Progenitor cell of endocrine pancreas (in vitro differentiated cells): ENCODE measurements around the gene CRP. TPM values are rescaled to one million over a fixed set of nuclear protein-coding genes. Genes with fewer than 3 reads are reported as not detected.

Experiments
- DNase-seq: peaks from one replicate; pipeline ENCODE4 v3.0.0; 2021; ENCODE audit warnings: low spot score; ENCODE audit not compliant: unreplicated experiment
- H3K27ac Mint-ChIP-seq: 2 replicates; pipeline ENCODE4 v1.8.0; 2021; ENCODE audit warnings: mild to moderate bottlenecking, moderate library complexity, mixed read lengths
- H3K27me3 Mint-ChIP-seq: 2 replicates; pipeline ENCODE4 v1.8.0; 2021; ENCODE audit warnings: mixed read lengths
- H3K36me3 Mint-ChIP-seq: 2 replicates; pipeline ENCODE4 v1.8.0; 2022; ENCODE audit warnings: mixed read lengths; ENCODE audit not compliant: insufficient read depth
- H3K4me1 Mint-ChIP-seq: 2 replicates; pipeline ENCODE4 v1.8.0; 2021; ENCODE audit warnings: low read depth, mixed read lengths
- H3K4me3 Mint-ChIP-seq: 2 replicates; pipeline ENCODE4 v1.8.0; 2021; ENCODE audit warnings: low read depth, mild to moderate bottlenecking, moderate library complexity, mixed read lengths
- H3K9me3 Mint-ChIP-seq: 2 replicates; pipeline ENCODE4 v1.8.0; 2021; ENCODE audit warnings: low read depth, mixed read lengths
- CTCF ChIP-seq: fragments of 200-600 bp; sonication (generic); IDR thresholded peaks from one replicate; pipeline ENCODE4 v1.5.0; 2021; ENCODE audit warnings: antibody characterized with exemption, mild to moderate bottlenecking; ENCODE audit not compliant: unreplicated experiment
- total RNA-seq: library from RNA; stranded (reverse); gene quantifications from 2 replicates; pipeline ENCODE4 v1.2.1, GENCODE V29; 2021

CRP gene
- total RNA-seq, 1 donor from 2014 or later = not detected

GRCh38 chr1:159700312-159700711 lies 14.1 kb downstream of the CRP start:
- Mint-ChIP-seq H3K4me3 (no peak overlapping the region), H3K9me3 (peaks cover 6% of the 10 kb centered on the region), H3K27me3 (no peaks in the 10 kb centered on the region), H3K27ac (no peak overlapping the region), H3K4me1 (peaks cover 3% of the 10 kb centered on the region), H3K36me3 (no peaks in the 10 kb centered on the region)
- TF ChIP-seq CTCF = no peak
- DNase-seq = no peak

GRCh38 chr1:159699653-159700052 lies 14.7 kb downstream of the CRP start:
- TF ChIP-seq CTCF = no peak
- H3K36me3 Mint-ChIP-seq = no peaks in the 10 kb centered on the region
- H3K27ac Mint-ChIP-seq = no peak overlapping the region
- H3K9me3 Mint-ChIP-seq = peaks cover 6% of the 10 kb centered on the region
- no peak for DNase-seq
- no peaks in the 10 kb centered on the region for H3K27me3 Mint-ChIP-seq
- no peaks in the 10 kb centered on the region for H3K4me1 Mint-ChIP-seq
- no peak overlapping the region for H3K4me3 Mint-ChIP-seq

GRCh38 chr1:159699246-159699645 lies 15.1 kb downstream of the CRP start:
- no peak for TF ChIP-seq CTCF
- no peaks in the 10 kb centered on the region for H3K27me3 Mint-ChIP-seq
- no peak for DNase-seq
- no peaks in the 10 kb centered on the region for H3K36me3 Mint-ChIP-seq
- no peaks in the 10 kb centered on the region for H3K4me1 Mint-ChIP-seq
- no peak overlapping the region for H3K27ac Mint-ChIP-seq
- H3K4me3 Mint-ChIP-seq = no peak overlapping the region
- peaks cover 6% of the 10 kb centered on the region for H3K9me3 Mint-ChIP-seq

- Mint-ChIP-seq H3K9me3 (peaks cover 38% of the 10 kb centered on the region), H3K36me3 (peaks cover 2% of the 10 kb centered on the region), H3K4me3 (no peak overlapping the region), H3K4me1 (peaks cover 5% of the 10 kb centered on the region), H3K27me3 (no peaks in the 10 kb centered on the region), H3K27ac (peak overlapping the region; percentile 66)
- no peak for DNase-seq
- TF ChIP-seq CTCF = no peak
Measured at GRCh38 chr1:159687511-159687910, 26.9 kb downstream of the CRP start.

- H3K9me3 Mint-ChIP-seq = peaks cover 38% of the 10 kb centered on the region
- no peak for TF ChIP-seq CTCF
- no peak overlapping the region for H3K4me3 Mint-ChIP-seq
- no peak for DNase-seq
- peaks cover 2% of the 10 kb centered on the region for H3K36me3 Mint-ChIP-seq
- peak overlapping the region; percentile 66 for H3K27ac Mint-ChIP-seq
- no peaks in the 10 kb centered on the region for H3K27me3 Mint-ChIP-seq
- peaks cover 5% of the 10 kb centered on the region for H3K4me1 Mint-ChIP-seq
Measured at GRCh38 chr1:159686599-159687299, 27.6 kb downstream of the CRP start.
